SJSA1 (cell line): ENCODE data around the gene TEDC1. TPM values are rescaled to one million over a fixed set of nuclear protein-coding genes. Genes with fewer than 3 reads are reported as not detected.
A peak's percentile ranks its signal among the peaks of the same experiment; 100 is the strongest.
"Not testable (repeated sequence)": the region's sequence is repeated elsewhere in the genome, so short reads cannot be mapped to it uniquely, and the experiment has no call there.

Experiments
- DNase-seq, 2 experiments: peaks; one replicate each; pipeline ENCODE4 v3.0.0-alpha.2; 2015 to 2020; ENCODE audit warnings: low spot score in 2 of 2, low read depth in 1 of 2
- H3K27ac ChIP-seq: fragments of 250-450 bp; sonication (Bioruptor Pico); 2 replicates; pipeline ENCODE4 v1.5.1; 2020; ENCODE audit warnings: mild to moderate bottlenecking, moderate library complexity
- H3K27me3 ChIP-seq: fragments of 250-450 bp; sonication (Bioruptor Pico); replicated peaks from 2 replicates; pipeline ENCODE4 v1.5.1; 2020; ENCODE audit warnings: mild to moderate bottlenecking, moderate library complexity
- H3K36me3 ChIP-seq: fragments of 250-450 bp; sonication (Bioruptor Pico); 2 replicates; pipeline ENCODE4 v1.5.1; 2020; ENCODE audit warnings: mild to moderate bottlenecking
- H3K4me1 ChIP-seq: fragments of 250-450 bp; sonication (Bioruptor Pico); replicated peaks from 2 replicates; pipeline ENCODE4 v1.6.1; 2021; ENCODE audit warnings: mild to moderate bottlenecking
- H3K4me3 ChIP-seq: fragments of 250-450 bp; sonication (Bioruptor Pico); 2 replicates; pipeline ENCODE4 v1.5.1; 2020; ENCODE audit warnings: mild to moderate bottlenecking
- H3K9me3 ChIP-seq: fragments of 250-450 bp; sonication (Bioruptor Pico); replicated peaks from 2 replicates; pipeline ENCODE4 v1.5.1; 2020; ENCODE audit warnings: mild to moderate bottlenecking
- total RNA-seq: library from RNA; depleted of rRNA; stranded (reverse); fragments of >200 nt; shearing (Covaris generic); gene quantifications from 2 replicates; pipeline ENCODE4 v1.2.3, GENCODE V29; 2014

The TEDC1 gene
- total RNA-seq, 1 experiment from 2014 or later: 22.1 TPM

DNA sequence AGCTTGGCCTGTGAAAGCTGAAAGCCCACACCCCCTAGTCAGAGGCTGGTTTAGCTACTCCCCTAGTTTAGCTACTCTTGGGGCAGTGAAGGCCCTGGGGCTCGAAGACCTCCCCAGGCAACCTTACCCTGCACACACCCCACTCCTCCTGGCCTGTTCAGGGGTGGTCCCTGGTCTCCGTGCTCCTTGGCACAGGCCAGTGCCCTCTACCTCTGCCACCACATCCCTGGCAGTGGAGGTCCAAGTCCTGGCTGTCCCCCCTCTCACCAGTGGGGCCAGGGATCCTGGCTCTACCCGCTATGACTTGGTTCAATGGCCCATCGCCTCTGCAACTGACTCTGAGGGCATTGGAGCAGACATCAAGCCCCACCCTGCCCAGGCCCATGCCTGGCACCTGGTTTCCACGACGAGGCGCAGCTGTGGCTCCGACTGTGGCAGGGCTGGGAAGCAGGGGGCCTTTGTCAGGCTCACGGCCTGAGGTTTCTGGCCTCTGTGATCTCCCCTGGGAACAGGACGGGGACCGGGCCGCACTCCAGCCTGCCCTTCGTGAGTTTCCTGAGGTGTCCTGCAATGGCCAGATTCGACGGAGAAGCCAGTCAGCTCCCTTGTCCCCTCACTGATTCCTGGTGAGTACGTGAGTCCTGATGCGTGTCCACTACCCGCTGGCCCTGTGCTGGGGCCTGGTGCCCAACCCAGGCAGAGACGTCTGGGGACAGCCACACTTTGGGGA is 41.0 kb downstream of the TEDC1 start:
- H3K27me3 ChIP-seq: peaks cover 7% of the 10 kb centered on the region
- H3K27ac ChIP-seq: no peak overlapping the region
- no peaks in the 10 kb centered on the region for H3K36me3 ChIP-seq
- no peak for DNase-seq
- H3K4me3 ChIP-seq: no peak overlapping the region
- no peaks in the 10 kb centered on the region for H3K9me3 ChIP-seq
- peaks cover 10% of the 10 kb centered on the region for H3K4me1 ChIP-seq

DNA sequence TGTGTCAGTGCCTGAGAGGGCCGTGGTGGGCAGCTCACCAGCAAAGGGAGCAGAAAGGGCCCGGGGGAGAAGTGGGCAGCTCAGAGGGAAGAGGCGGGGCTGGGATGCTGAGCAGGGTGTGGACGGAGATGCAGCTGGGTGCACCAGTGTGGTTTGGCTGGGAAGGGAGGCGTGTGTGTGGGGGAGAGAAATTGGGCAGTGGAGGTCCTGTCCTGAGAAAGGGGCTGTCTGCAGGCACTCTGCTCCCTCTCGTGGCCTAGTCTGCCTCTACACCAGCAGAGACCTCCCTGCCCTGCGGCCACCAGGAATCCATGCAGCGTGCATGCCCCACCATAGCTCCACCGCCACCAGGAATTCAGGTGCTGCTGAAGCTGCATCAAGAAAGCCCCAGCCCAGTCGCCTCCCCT is 41.7 kb downstream of the TEDC1 start:
- DNase-seq: no peak
- no peak overlapping the region for H3K4me3 ChIP-seq

DNA sequence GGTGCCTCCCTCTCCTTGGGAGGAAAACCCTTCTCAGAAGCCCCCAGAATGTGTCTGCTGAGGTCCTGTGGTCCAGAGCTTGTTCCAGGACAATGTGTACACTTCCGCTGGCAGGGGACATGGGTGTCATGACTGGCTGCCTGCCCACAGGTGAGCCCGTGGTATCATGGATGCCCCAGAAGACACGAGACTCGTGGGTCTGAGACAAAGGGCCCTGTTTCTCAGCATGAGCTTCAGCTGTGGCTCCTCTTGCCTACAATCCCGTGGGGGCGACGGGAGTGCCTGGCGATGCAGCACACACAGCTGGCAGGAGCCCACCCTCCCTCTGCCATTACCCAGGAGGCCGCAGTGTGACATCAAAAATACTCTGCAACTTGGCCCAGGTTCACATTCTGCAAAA is 42.3 kb downstream of the TEDC1 start:
- H3K27me3 ChIP-seq: peaks cover 3% of the 10 kb centered on the region; the same call in 1 of the 2 replicates
- H3K27ac ChIP-seq: no peak overlapping the region
- H3K9me3 ChIP-seq: no peaks in the 10 kb centered on the region
- no peak overlapping the region for H3K4me3 ChIP-seq
- no peak for DNase-seq
- H3K4me1 ChIP-seq: peaks cover 3% of the 10 kb centered on the region; the same call in 1 of the 2 replicates
- no peaks in the 10 kb centered on the region for H3K36me3 ChIP-seq

More for the DNA sequence above, 41.7 kb downstream of the TEDC1 start:
- Histone ChIP-seq H3K4me1 (peaks cover 9% of the 10 kb centered on the region), H3K27ac (no peak overlapping the region), H3K27me3 (peaks cover 3% of the 10 kb centered on the region; the same call in 1 of the 2 replicates), H3K9me3 (no peaks in the 10 kb centered on the region), H3K36me3 (no peaks in the 10 kb centered on the region)

DNA sequence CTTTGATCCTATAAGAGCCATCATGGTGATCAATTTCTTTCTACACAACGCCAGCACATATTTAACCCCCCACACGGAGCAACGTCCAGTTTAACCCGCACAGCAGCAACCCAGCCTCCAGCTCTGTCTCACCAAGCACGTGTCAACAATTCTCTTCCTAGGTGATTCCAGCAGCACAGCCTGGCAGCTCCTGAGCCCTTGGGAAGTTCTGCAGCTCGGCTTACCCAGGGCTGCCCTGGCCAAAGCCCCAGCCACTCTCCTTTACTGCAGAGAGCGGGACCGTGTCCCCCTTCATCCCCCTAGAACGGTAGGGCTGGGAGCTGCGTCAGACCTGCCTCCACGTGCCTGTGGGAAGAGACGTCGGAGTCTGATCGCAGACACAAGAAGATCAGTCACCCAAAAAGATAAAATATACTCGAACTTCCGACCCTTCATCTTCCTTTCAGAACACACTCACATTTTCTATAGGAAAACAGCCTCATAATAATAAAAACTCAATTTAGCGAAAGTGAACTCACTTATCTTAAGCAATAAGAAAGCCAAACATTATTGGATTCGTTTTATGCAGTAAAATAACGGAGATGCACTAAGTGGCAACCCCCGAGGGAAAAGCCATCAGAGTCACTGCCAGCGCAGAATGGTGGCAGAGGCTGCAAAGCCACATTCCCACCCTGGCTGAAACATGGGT is 42.9 kb downstream of the TEDC1 start:
- H3K36me3 ChIP-seq: no peaks in the 10 kb centered on the region
- H3K27ac ChIP-seq: no peak overlapping the region
- H3K4me3 ChIP-seq: no peak overlapping the region
- peaks cover 3% of the 10 kb centered on the region; the same call in 1 of the 2 replicates for H3K27me3 ChIP-seq
- H3K9me3 ChIP-seq: no peaks in the 10 kb centered on the region
- H3K4me1 ChIP-seq: no peaks in the 10 kb centered on the region
- no peak for DNase-seq

DNA sequence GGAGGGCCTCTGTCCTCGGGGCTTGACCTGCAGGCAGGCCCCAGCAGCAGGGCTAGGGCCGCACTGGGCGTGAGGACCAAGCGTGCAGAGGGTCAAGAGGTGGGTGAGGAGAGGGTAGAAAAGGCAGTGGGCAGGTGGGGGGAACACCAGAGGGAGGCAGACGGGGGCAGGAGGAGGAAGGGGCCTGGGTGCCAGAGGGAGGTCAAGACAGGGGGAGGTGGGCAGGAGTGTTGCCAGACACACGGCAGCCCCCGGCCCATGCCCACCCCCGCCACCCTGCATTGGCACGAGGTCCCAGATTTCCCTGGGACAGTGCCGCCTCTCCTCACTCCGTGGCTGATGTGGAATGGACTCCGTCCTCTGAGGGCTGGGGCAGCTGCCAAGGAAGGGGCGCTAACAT is 43.5 kb downstream of the TEDC1 start:
- H3K27ac ChIP-seq: no peak overlapping the region
- no peaks in the 10 kb centered on the region for H3K36me3 ChIP-seq
- H3K4me1 ChIP-seq: no peaks in the 10 kb centered on the region
- H3K9me3 ChIP-seq: no peaks in the 10 kb centered on the region
- DNase-seq: no peak
- peaks cover 3% of the 10 kb centered on the region; the same call in 1 of the 2 replicates for H3K27me3 ChIP-seq
- H3K4me3 ChIP-seq: no peak overlapping the region

DNA sequence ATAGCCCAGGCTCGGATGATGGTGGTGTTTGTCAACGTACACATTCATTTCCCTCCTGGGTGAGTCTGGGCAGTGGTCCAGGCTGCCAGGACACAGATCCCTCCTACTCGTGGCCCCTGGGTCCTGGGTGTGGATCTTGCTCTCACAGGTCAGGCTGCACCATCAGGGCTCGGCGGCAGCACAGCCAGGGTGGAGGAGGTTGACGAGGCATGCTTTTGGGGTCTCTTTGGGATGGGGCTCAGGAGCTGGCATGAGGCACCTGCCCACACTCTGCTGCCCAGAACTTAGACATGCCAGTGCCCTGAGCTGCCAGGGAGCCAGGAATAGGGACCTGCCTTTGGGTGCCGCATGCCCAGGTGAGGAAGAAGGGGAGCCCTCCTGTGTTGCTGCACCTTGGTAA is 45.0 kb downstream of the TEDC1 start:
- no peak overlapping the region for H3K4me3 ChIP-seq
- DNase-seq: no peak
- no peaks in the 10 kb centered on the region for H3K36me3 ChIP-seq
- H3K27ac ChIP-seq: no peak overlapping the region
- peaks cover 3% of the 10 kb centered on the region; the same call in 1 of the 2 replicates for H3K27me3 ChIP-seq
- no peaks in the 10 kb centered on the region for H3K4me1 ChIP-seq
- H3K9me3 ChIP-seq: no peaks in the 10 kb centered on the region

DNA sequence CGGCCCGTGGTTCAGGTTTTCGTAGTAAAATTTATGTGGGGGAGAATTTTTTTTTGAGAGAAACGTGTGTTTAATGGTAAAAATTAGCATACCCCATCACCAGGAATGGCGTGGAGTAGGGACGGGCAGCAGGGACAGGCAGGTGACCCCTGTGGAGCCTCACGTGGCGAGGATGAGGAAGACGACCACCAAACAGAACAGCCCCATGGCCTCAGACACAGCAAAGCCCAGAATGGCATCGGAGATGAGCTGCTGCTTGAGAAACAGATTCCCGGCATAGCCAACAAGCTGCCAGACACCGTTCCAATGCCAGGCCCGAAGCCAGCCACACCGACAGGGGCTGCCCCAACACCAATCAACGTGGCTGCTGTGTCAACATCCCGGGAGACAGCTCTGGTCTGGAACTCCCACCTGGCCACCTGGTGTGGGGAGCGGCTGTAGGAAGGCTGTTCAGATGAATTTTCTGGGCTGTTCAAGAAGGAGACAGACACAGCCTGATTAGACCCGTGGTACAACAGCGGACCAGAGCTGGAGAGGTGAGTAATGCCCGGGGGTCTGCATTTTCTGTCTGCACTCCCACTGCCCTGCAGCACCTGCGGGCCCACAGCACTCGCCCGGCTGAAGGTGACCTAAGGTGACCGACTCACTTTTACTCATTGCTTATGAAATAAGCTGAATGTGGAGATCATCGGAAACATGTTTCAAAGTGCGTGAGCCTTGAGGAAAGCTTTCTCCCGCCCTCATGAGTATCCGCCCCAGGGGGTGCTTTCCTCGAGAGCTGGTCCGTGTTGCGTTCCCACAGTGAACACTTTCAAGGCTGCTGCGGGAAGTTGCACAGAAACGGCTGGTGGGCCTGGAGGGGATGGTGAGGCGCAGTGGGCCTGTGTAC is 45.9 kb downstream of the TEDC1 start:
- no peaks in the 10 kb centered on the region for H3K4me1 ChIP-seq
- H3K27me3 ChIP-seq: peaks cover 3% of the 10 kb centered on the region; the same call in 1 of the 2 replicates
- no peak overlapping the region for H3K4me3 ChIP-seq
- H3K36me3 ChIP-seq: no peaks in the 10 kb centered on the region
- no peak overlapping the region for H3K27ac ChIP-seq
- no peaks in the 10 kb centered on the region for H3K9me3 ChIP-seq
- DNase-seq: no peak

DNA sequence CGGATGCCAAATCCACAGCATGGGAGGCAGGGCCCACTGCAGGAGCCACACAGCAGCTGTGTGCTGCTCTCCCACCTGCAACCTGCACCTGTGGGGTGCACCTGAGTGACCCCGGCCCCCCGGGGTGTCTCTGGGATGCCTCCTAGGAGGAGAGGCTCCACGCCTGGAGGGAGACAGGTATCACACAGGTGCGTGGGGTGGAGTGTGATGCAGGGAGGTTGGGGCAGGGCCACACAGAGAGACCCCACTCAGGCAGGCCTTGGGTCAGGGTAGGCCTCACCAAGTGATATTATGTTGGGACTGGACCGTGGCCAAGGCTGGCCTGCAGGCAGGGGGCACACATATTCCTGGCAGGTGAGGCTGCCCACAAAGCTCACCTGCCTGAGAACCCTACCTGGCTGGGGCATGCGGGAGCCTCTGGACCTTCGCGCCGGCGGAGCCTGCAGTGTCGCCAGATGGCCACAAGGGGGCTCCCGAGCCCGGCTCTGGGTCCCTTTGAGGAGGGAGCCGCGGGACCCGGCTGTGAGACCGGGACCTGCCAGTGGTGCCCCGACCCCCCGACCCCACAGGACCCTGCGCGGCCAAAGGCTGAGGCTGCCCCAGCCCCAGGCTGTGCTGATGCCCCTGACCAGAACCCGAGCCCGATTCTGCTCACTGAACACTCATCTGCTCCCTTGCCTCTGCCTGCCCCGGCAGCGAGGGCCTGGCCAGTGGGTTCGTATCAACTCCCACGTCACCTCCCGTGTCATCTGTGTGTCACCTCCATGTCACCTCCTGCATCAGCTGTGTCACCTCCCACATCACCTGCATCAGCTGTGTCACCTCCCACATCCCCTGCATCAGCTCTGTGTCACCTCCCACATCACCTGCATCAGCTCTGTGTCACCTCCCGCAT is 46.8 kb downstream of the TEDC1 start:
- Histone ChIP-seq H3K4me3 (no peak overlapping the region), H3K4me1 (no peaks in the 10 kb centered on the region), H3K36me3 (no peaks in the 10 kb centered on the region), H3K9me3 (no peaks in the 10 kb centered on the region), H3K27me3 (peaks cover 3% of the 10 kb centered on the region; the same call in 1 of the 2 replicates), H3K27ac (no peak overlapping the region)
- peak in 1 of 2 experiments; percentile 26 for DNase-seq

DNA sequence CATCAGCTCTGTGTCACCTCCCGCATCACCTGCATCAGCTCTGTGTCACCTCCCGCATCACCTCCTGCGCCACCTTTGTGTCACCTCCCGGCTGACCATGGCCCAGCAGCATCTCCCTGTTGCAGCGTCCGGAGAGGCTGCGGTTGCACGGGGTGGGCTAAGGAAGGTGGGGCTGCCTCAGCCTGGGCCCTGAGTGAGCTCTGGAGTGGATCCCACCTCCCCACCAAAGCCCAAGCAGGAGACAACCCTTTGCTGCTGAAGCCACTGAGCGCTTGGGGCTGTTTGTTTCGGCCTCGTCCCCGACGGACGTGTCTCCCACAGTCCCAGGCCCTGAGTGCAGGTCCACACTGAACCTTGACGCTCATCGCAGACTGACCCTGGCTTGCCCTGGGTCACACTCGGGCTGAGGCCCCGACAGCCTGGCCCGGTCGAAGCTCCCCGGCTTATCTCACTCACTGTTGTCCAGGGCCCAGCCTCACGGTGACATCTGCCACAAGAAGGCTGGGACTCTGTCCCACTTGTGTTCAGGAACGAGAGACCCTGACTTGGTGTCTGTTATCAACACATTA is 47.5 kb downstream of the TEDC1 start:
- Histone ChIP-seq H3K4me1 (no peaks in the 10 kb centered on the region), H3K9me3 (no peaks in the 10 kb centered on the region), H3K4me3 (no peak overlapping the region), H3K27me3 (no peaks in the 10 kb centered on the region; the same call in 1 of the 2 replicates), H3K36me3 (no peaks in the 10 kb centered on the region), H3K27ac (no peak overlapping the region)
- DNase-seq: no peak

DNA sequence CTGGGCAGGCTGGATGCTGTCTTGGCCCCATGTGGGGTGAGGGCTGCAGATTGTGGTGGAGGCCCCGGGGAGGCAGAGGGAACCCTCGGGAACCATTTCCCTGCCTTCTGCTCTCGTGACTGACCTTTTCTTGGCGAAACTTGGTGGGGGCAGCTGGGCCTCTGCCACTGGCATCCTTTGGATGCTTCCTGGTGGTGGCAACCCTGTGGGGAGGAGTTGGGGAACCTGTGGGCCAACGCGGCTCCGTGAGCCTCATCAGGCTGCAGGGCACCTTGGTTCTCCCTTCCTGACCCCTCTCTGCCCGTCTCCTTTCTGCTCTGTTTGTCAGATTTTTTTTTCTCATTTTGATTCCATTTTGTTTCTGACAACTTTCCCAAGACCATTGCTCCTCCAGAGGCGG is 49.8 kb downstream of the TEDC1 start:
- H3K36me3 ChIP-seq: no peaks in the 10 kb centered on the region
- no peaks in the 10 kb centered on the region for H3K4me1 ChIP-seq
- no peaks in the 10 kb centered on the region for H3K9me3 ChIP-seq
- peaks cover 3% of the 10 kb centered on the region; the same call in 1 of the 2 replicates for H3K27me3 ChIP-seq
- H3K4me3 ChIP-seq: no peak overlapping the region
- DNase-seq: no peak
- no peak overlapping the region for H3K27ac ChIP-seq

DNA sequence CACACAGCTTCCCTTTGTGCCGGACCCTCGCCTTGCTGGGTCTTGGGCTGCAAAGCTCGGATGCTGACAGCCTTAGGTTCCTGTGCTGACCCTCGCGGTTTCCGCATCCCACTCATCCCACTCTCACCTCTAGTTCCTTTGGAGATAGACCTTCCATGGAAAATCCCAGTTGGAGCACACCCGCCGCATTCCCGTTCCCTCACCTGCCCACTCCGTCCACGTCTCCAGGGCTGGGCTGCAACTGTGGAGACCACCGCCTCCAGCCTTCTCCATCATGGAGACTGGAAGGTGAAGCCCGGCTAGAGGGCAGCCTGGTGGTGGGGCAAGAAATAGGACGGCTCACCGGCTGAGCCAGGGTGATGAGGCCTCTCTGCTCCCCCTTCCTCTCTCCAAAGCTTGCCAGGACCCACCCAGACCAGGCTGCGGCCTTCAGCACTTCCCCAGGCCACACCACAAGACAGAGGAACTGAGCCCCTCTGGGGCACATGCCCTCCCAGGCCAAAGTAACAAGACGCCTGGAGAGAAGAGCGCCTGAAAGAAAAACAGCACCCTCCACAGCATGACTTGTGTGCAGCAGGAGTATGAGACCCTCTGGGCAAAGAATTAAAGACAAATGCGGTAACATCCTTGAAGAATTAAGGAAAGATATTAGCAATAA is 50.3 kb downstream of the TEDC1 start:
- DNase-seq: no peak
- no peak overlapping the region for H3K4me3 ChIP-seq
- H3K4me1 ChIP-seq: no peaks in the 10 kb centered on the region
- H3K27me3 ChIP-seq: peaks cover 3% of the 10 kb centered on the region; the same call in 1 of the 2 replicates
- H3K36me3 ChIP-seq: no peaks in the 10 kb centered on the region
- no peaks in the 10 kb centered on the region for H3K9me3 ChIP-seq
- no peak overlapping the region for H3K27ac ChIP-seq

DNA sequence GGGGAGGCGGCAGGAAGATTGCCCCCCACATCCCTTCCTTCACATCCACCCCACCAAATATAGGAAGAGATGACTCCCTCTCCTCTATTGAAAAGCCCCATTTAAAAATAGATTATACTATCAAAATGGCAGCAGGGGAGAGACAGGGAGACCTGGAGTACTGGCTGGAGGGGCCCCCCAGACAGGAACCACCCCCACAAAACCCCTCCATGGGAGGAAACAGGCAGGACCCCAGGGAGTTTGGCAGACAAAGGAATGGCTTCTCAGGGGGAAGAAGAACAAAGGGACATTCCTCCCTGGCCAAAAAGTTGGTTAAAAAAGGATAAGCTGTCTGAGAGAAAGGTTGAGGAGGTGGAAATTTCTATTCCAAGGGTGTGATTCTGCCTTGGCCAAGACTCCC is 54.6 kb downstream of the TEDC1 start:
- not testable (repeated sequence) for H3K36me3 ChIP-seq, H3K4me3 ChIP-seq, H3K27me3 ChIP-seq, H3K27ac ChIP-seq, DNase-seq, H3K4me1 ChIP-seq, H3K9me3 ChIP-seq
